ENCODE results near the gene OR4S2. TPM values are rescaled to one million over a fixed set of nuclear protein-coding genes. Genes with fewer than 3 reads are reported as not detected.

Gene OR4S2
- total RNA-seq, 1 donor from 2014 or later, result not detected

GRCh38 chr11:55624531-55624930, 23.6 kb upstream of the OR4S2 start:
- Mint-ChIP-seq H3K36me3 (ENCODE audit: low read depth, unreplicated experiment) (no peaks in the 10 kb centered on the region), H3K4me3 (ENCODE audit: unreplicated experiment) (no peak overlapping the region), H3K9me3 (ENCODE audit: unreplicated experiment) (peaks cover 3% of the 10 kb centered on the region), H3K4me1 (ENCODE audit: low read depth, unreplicated experiment) (no peaks in the 10 kb centered on the region), H3K27ac (ENCODE audit: unreplicated experiment) (no peak overlapping the region), H3K27me3 (ENCODE audit: low read depth, unreplicated experiment) (no peaks in the 10 kb centered on the region)
- Histone ChIP-seq H2AFZ (ENCODE audit: low read depth, low read length) (no peak overlapping the region), H3K79me2 (ENCODE audit: insufficient read depth, low read length) (no peaks in the 10 kb centered on the region), H3K9ac (ENCODE audit: low read length) (no peak overlapping the region), H3K27me3 (ENCODE audit: insufficient read depth, low read length) (no peaks in the 10 kb centered on the region), H3K4me3 (ENCODE audit: insufficient read depth, low read depth, low read length) (no peak overlapping the region), H4K20me1 (ENCODE audit: insufficient read depth, low read length) (no peaks in the 10 kb centered on the region), H3K9me3 (ENCODE audit: insufficient read depth, low read depth, low read length) (peaks cover 2% of the 10 kb centered on the region), H3K4me1 (ENCODE audit: insufficient read depth, low read length) (no peaks in the 10 kb centered on the region), H3K4me2 (ENCODE audit: low read length) (no peak overlapping the region), H3K27ac (ENCODE audit: low read depth, low read length) (no peak overlapping the region), H3K36me3 (ENCODE audit: insufficient read depth, low read length) (no peaks in the 10 kb centered on the region)
- no peak for TF ChIP-seq EZH2 (IDR thresholded peaks at IDR 0.05; ENCODE audit: insufficient read depth, low read length)
- TF ChIP-seq CTCF (IDR thresholded peaks at IDR 0.05; ENCODE audit: insufficient read depth, low read depth, low read length), result no peak
- no peak for FAIRE-seq
- no peak for DNase-seq (ENCODE audit: low read depth)

DNA sequence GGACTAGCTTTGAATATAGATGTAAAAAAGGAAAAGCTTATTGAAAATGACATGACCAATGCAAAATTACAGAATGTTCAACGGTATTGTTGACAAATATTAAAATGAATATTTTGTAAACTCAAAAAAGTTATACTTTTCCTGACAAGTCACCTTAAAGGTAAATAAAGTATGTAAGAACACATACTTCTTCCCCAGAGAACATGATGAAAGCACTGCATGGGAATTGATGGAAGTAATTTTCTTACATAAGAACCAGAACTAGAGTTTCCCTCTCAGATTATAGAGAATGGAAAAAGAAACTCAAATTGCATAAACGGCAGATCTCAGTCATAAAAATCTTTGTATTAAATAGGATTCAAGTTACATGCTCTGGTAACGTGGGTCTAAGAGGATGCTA, 13.3 kb upstream of the OR4S2 start, which contains the start of gene OR4P4:
TSS of gene OR4P4 (plus strand) at position 301 of the 400 bp plus-strand sequence.
- H3K4me3 ChIP-seq (ENCODE audit: insufficient read depth, low read depth, low read length), result no peak within 1 kb of the TSS
- FAIRE-seq, result no peak
- peaks cover 3% of the 10 kb centered on the region for H3K9me3 Mint-ChIP-seq (ENCODE audit: unreplicated experiment)

More for the DNA sequence above, 13.3 kb upstream of the OR4S2 start, which contains the start of gene OR4P4:
- Histone ChIP-seq H3K9me3 (ENCODE audit: insufficient read depth, low read depth, low read length) (peaks cover 5% of the 10 kb centered on the region), H3K27me3 (ENCODE audit: insufficient read depth, low read length) (no peaks in the 10 kb centered on the region), H3K79me2 (ENCODE audit: insufficient read depth, low read length) (no peaks in the 10 kb centered on the region), H3K4me1 (ENCODE audit: insufficient read depth, low read length) (no peaks in the 10 kb centered on the region), H4K20me1 (ENCODE audit: insufficient read depth, low read length) (no peaks in the 10 kb centered on the region), H2AFZ (ENCODE audit: low read depth, low read length) (no peak within 1 kb of the TSS), H3K4me2 (ENCODE audit: low read length) (no peak within 1 kb of the TSS), H3K9ac (ENCODE audit: low read length) (no peak within 1 kb of the TSS), H3K27ac (ENCODE audit: low read depth, low read length) (no peak within 1 kb of the TSS), H3K36me3 (ENCODE audit: insufficient read depth, low read length) (no peaks in the 10 kb centered on the region)
- no peak within 1 kb of the TSS for H3K27ac Mint-ChIP-seq (ENCODE audit: unreplicated experiment)
- no peak within 1 kb of the TSS for H3K4me3 Mint-ChIP-seq (ENCODE audit: unreplicated experiment)
- H3K4me1 Mint-ChIP-seq (ENCODE audit: low read depth, unreplicated experiment), result no peaks in the 10 kb centered on the region
- no peak for DNase-seq (ENCODE audit: low read depth)
- H3K27me3 Mint-ChIP-seq (ENCODE audit: low read depth, unreplicated experiment), result no peaks in the 10 kb centered on the region
- TF ChIP-seq CTCF (IDR thresholded peaks at IDR 0.05; ENCODE audit: insufficient read depth, low read depth, low read length) (no peak), EZH2 (IDR thresholded peaks at IDR 0.05; ENCODE audit: insufficient read depth, low read length) (no peak)
- no peaks in the 10 kb centered on the region for H3K36me3 Mint-ChIP-seq (ENCODE audit: low read depth, unreplicated experiment)
